ENCODE results near the gene ACTRT2.
A peak's percentile ranks its signal among the peaks of the same experiment; 100 is the strongest.

Gene ACTRT2

DNA sequence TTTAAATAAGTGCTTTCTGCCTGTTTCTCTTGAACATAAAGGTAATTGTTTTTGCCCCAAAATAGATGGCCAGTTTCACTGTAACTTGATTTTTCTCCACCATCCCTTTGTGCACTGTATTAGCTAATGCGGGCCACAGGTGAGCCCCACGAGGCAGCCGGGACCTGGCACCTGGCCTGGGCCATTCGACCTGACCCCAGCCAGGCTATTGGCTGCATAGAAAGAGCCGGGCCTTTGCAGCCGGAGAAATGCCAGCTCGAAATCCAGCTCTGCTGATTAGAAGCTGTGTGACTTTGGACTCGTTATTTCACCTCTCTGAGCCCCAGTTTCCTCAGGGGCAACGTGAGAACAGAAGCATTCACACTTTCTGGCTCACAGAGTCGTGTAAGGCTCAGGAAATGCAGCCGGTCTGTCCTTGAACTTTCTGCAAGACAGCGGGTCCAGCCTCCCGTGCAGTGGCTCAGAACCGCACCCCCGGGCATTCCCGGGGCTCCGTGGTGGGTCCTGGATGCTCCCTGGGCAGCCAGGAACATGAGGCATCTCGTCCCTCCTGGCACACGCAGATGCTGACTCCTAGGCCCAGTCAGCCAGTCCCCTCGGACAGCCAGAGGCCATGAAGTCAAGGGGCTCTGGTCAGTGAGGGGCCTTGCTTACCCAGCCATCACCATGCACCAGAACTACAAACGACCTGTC lies 37.4 kb upstream of the ACTRT2 start:
- no peak for DNase-seq (ENCODE audit: low spot score)

DNA sequence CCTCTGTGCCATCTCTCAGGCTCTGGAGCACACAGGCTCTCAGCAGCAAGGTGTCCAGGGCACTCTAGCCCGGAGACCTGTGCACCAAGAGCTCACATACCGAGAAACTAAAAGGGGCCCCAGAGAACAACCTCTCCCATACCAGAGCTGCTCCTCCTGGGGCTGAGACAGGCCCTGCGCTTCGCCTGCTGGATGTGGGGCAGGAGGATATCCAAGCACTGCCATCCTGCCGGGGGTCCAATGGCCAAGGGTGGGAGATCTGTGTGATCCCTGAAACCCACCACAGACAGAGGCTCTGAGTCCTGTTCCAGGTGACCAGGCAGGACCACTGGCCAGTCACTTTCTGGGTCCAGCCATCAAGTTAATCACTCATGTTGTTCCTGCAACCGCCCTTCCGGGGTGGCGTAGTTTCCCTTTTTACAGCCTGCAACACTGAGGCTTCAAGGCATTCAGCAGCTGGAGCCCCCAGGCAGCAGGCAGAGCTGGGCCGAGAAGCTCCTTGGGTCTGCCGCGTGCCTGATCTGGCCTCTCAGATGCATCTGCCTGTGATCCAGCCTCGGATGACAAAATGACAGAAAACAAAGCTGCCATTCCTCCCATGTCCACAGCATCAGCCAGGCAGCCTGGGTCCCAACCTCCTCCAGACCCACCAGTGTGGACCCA lies 36.7 kb upstream of the ACTRT2 start:
- DNase-seq (ENCODE audit: low spot score) = no peak

DNA sequence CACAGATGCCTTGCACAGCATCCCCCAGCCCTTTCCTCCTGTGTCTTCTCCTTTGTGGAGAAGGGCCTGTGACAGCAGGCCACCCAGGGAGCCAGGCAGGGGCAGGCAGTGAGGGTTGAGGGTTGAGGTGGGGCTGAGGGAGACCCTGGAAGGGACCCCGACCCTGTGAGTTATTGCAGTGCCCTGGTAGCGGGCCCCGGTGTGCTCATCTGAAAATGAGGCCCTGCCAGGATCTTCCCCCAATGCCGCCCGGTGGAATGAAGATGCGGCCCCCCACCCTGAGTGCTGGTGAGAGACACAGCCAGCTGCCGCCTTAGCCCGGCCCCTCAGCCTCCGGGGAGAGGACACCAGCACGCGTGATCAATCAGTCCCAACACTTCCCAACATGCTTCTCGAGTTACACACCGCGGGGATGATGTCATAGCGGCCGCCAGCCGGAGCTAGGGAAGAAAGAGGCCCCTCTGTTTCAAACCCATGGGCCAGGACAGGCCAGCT lies 36.2 kb upstream of the ACTRT2 start:
- DNase-seq (ENCODE audit: low spot score) = peak; percentile 88

DNA sequence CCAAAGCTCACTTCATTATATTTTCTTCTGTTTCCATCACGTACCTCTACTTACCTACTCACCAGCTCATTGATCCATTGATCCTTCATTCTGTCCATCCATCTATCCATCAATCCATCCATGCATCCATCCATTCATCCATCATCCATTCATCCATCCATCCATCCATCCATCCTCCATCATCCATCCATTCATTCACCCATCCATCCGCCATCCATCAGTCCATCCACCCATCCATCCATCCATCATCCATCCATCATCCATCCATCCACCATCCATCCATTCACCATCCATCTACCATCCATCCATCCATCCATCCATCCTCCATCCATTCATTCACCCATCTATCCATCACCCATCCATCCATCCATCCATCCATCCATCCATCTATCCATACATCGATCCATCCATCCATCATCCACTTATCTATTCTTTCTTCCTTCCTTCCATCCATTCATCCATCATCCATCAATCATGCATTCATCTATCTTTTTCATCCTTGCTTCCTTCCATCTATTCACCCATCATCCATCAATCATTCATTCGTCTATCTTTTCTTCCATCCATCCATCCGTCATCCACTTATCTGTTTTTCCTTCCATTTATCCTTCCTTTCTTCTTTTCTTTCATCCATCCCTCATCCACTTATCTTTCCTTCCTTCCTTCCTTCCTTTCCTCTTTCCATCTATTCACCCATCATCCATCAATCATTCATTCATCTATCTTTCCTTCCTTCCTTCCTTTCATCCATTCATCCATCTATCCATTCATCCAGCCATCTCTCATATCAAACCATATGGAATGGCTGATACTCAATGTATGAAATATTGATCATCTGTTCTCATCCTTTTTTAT lies 35.3 kb upstream of the ACTRT2 start:
- no peak for DNase-seq (ENCODE audit: low spot score)

DNA sequence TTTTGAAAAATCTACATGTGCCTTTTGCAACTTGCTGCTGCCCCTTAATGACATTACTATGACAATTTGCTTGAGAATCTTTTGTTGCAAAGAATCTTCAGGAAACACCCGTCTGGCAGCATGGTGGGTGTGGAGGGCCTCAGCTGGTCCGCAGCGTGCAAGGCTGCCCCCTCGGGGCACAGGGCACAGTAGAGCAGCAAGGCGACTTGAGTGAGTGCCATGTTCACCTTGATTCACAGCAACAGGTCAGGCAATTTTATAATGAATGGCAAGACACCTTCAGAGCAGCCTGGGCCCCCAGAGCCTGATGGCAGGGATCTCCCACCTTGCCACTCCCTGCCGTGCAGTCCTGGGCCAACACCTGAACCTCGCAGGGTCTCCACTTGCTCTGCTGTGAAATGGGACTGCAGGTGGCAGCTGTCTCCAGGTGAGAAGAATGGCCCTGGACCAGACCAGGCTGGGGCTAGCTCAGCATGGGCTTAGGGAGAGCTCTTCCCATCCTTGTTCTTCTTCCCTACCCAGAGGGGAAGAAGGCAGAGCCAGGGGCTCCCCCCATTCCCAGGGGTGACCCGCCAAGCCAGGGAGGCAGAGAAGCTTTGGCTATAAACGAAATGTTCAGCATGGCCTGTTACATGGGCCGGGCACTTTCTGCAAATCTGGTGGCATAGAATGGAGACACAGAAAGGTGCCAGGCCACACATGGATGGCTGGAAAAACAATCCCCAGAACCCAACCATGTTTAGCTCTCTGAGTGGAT lies 34.5 kb upstream of the ACTRT2 start:
- no peak for DNase-seq (ENCODE audit: low spot score)

DNA sequence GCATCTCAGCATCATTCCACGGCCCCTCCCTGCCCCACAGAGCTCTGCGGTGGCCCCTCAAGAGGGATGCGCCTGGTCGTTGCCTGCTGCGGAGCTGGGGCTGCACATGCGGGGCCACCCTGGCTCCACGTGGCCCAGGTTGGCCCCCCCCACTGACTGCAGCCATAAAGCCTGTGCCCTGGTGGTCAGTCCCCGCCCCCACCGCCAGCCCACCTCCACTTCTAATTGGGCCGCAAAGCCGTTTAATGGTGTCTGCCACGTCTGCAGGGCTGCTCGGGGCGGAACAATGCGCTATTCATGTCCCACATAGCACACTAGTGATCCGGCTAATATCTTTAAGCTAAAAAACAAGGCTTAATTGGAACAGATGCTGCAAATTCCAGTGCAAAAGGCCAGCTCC lies 33.5 kb upstream of the ACTRT2 start:
- DNase-seq (ENCODE audit: low spot score) = no peak

DNA sequence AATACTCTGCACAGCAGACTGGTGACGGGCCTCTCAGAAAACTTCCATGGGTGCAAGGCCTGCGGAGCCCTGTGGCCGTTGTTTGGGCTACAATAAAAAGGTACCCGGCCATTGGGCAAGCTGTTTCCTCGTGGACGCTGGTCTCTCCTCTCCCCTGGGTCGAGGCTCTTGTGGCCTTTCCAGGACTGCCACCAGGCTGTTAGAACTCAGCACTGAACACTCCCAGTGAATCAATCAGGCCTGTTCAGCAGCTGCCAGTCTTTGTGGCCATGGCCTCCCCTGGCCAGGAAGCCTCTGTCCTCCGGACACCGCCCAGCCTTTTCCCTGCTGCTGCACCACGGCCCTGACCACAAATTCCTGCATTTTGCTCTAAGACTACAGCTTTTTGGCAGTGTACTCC lies 33.0 kb upstream of the ACTRT2 start:
- DNase-seq (ENCODE audit: low spot score) = no peak

DNA sequence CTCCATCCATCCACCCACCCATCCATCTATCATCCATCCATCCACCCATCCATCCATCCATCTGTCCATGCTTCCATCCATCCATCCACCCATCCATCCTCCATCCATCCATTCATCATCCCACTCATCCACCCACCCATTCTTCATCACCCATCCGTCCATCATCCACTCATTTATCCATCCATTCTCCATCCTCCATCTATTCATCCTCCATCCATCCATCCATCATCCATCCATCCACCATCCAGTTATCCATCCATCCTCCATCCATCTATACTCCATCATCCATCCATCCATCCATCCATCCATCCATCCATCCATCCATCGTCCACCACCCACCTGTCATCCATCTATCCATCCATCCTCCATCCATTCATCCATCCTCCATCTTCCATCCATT lies 32.1 kb upstream of the ACTRT2 start:
- DNase-seq (ENCODE audit: low spot score) = no peak

DNA sequence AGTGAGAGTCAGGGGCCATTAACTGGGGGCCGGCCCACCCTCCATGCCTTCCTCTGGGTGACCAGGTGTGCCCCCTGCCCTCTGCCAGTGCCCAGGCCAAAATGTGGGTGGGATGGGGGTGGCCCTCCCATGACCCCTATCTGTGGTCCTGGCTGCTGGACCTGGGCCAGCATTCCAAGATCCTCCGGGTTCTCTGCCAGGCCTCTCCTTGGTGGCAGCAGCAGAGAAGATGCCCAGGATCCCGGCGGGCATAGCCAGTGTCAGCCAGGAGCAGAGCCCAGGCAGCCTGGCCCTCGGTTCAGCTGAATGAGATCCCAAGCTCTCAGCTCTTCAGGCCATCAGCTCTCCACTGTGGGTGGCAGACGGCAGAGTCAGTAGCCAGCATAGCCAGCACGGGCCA lies 31.3 kb upstream of the ACTRT2 start:
- DNase-seq (ENCODE audit: low spot score) = no peak

DNA sequence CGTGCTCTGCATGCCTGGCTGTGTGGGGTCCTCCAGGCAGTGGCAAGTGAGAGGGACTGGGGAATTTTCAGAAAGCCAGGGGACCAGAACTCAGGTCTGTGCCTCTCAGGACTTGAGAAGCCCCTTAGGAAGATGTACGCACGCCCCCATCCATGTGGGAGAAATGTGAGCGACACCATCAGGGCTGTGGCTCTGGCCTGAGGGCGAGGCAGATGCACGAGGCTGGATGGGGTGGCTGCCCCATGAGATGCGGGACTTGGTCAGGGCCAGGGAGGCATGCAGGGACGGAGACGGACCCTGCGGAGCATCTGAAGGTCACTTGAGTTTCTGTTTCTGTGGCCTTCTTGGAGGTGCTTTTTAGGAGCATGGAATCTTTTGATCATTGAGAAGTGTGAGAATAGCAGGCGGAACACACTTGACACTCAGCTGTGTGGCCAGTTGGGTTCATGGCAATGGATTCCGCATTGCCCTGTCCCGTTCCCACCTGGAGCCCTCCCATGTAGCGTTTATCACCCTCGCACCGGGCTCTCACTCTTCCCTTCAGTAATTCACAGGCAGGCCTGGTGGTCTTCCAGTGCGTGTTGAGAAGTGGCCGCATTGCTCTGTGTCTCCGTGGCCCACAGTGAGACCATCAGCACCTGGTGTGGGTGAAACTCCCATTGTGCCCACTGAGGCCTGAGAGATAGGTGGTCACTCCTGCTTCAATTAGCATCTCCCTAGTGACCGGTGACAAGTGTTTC lies 30.7 kb upstream of the ACTRT2 start:
- DNase-seq (ENCODE audit: low spot score) = no peak

DNA sequence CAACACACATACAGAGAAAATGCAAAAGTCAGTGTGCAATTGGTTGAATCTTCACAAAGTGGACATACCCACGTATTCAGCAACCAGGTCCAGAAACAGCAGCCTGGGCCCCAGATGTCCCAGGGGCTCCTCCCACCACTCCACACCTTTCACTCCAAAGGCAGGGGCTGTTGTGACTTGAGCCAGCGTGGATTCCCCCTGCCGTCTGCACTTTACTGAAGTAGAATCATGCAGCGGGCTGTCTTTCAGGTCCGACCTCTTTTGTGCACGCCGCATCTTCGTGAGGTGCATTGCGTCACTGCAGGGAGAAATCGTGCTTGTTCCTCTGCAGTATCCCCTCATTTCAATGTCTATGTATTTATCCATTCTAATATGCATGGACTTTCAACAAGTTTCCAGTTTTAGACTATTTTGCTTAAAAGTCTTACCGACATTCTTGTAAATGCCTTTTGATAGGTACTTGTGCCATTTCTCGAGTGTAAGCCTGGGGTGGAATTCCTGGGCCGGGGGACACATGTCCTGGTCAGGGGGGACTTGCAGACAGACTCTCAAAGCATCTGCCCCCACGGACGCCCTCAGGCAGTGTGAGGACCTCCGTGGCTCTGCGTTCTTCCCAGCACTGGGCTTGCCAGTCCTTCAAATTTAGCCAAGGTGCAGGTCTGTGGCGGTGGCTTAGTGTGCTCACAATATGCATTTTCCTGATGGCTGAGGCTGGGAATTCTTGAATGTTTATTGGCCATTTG lies 29.3 kb upstream of the ACTRT2 start:
- no peak for DNase-seq (ENCODE audit: low spot score)

DNA sequence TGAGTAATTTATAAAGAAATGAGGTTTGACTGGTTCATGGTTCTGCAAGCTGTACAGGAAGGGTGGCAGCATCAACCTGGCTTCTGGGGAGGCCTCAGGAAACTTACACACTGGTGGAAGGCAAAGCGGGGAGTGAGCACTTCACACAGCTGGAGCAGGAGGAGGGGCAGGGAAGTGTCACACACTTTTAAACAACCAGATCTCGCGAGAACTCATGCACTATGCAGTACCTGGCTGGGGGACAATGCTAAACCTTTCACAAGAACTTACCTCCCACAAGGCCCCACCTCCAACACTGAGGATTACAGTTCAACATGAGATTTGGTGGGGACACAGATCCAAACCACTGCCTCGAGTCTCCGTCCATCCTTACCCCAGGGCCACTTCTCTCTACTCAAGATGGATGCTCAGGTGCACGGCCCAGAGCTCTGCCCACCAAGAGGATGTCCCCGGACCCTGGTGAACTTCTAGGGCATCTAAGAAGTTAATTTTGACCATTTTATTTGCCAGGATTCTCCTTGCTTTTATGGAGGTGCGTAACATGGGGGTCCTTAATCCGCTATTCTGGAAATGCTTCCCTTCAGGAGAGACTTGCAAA lies 22.7 kb upstream of the ACTRT2 start:
- DNase-seq (ENCODE audit: low spot score) = no peak

DNA sequence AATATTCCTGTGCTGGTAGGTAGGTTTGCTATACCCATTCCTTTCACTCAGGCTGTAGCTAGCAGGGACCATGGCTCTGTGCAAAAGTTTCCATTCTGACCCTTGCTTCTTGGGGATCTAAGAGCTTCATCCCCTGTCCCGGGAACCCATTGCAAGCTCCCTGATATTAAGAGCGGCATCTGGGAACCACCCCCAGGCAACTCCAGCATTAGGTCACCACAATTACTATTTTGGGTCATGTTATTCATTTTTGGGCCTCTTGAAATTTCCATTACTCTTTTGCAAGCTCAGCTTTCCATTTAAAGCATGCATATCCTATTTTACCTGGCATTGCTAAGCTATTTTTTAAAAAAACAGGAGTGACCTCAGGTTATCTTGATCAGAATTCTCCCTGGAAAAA lies 22.1 kb upstream of the ACTRT2 start:
- DNase-seq (ENCODE audit: low spot score) = no peak

DNA sequence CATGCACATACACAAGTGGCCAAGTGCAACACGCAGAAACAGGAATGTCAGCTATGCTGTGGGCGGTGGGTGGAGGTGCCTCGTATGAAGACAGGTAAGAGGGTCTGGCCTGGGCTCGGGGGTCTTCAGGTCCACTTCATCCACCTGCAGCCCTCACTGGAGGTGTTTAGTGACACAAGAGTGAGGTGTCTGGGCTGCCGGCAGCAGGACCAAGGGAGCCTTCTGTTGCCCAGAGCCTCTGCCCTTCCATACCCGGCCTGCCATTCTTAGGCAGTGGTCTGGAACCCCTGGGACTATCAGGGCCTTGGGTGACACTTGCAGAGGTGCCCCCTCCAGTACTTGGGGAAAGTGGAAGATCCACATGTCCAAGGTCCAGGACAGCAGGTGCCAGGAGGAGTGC lies 21.7 kb upstream of the ACTRT2 start:
- DNase-seq (ENCODE audit: low spot score) = no peak

DNA sequence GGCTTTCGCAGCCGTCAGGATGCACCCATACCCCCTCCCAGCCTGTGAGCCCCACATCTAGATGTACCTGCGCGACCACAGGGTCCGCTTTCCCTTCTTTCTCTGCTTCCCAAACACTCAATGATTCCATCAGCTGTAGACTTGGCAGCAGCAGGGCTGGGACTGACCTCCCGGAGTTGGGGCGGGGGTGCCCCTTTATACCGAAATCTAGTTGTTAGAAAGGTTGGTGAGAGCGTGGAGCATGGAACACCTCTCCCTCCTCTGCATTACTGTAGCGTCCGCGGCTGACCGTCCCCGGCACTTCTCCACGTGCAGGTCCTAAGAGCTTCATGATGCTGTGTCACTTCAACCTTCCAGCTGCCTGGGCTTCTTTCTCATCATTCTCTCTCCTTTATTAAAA lies 21.1 kb upstream of the ACTRT2 start:
- no peak for DNase-seq (ENCODE audit: low spot score)

DNA sequence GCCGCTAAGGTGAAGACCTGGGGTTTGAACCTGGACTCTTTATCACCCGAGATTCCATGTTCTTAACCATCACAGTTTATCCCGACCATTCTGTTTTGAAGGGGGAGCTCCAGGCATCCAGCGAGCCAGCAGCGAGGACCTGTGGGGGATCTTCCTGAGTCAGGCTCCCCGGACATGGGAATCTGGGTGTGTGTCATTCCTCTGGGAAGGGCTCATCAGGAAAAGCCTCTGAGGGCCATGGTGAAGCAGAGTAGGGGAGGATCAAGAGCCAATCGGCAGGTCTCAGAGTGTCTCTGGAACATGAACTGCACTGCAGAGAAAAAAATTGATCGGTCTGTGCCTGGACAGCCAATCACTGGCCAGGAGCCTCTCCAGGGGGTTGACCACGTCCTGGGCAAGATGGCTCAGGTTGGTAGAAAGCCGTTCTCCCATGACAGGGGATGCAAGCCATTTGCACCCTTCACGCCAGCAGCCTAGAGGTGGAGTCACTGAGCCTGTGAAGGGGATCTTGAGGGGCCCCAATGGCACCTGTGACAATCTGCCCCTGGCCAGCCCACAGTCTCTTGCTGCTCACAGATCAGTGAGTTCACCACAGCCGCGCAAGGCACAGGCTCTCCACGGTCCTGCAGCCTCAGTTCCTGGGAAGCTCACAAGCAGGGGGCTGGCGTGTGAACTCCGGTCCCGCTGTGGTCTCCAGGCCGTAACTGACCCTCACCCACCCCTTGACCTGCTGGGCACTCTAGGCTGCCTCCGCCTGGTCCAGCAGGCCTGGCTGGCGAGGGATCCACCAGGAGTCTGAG lies 20.4 kb upstream of the ACTRT2 start:
- DNase-seq (ENCODE audit: low spot score) = no peak

DNA sequence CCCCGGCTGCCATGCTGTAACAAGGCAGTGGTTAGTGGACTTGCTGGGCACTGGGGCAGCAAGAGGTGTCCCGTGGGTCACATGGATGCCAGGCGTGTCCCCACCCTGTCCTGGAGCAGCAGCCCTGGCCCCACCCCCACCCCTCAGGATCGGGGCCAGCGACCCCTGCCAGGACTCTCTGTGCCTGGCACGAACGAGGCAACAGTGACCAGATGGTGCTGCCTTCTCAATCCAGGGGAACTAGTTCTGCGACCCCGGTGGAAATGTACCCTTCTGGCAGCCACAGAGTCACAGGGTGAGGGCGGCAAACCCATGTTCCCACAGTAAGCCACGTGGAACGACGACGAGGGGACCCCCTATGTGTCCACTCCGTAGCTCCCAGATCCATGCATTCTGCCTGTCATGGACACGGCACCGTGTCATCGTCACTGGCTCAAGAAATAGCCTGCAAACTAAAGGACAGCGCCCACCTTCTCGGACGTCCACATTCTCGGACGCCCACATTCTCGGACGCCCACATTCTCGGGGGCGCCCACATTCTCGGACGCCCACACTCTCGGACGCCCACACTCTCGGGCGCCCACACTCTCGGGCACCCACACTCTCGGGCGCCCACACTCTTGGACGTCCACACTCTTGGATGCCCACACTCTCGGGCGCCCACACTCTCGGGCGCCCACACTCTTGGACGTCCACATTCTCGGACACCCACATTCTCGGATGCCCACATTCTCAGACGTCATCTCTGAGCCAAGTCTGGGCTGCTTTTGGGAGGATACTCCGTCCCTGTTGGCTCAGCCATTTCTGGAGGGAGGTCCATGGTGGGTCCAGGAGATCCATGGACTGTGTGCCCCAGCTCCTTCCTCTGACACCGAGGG lies 19.6 kb upstream of the ACTRT2 start:
- DNase-seq (ENCODE audit: low spot score) = no peak

DNA sequence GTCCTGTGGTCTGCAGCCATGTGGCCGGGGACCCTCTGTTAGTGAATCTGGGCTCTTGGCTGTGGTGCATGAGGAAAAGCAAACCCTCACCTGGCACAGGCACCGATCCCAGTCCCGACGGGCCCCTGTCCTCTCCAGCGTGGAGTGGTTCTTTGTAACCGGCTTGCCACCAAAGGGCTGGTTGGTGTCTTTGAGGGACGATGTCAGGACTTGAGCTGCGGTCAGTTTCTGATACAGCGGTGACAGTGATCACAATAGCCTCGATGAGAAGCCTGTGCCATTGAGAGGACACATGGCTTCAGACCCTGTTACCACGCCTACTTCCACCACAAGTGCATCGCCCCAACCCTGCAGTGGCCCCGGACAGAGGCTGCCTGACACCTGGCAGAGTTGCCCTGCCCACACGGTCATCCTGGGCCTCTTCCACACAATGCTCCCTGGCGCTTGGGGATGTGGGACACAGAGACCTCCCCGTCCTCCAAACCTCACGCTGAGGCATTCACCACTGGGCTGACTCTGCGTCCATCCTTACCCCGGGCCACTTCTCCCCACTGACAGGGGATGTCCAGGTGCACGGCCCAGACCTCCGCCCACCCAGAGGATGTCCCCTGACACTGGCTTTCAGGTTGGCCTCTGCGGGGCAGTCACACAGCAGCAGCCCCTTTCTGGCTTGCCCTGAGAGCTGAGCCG lies 18.8 kb upstream of the ACTRT2 start:
- no peak for DNase-seq (ENCODE audit: low spot score)
